Gastrocnemius medialis (tissue), 4 donors: ENCODE measurements around the gene DCAF8. TPM values are rescaled to one million over a fixed set of nuclear protein-coding genes. Genes with fewer than 3 reads are reported as not detected.

Experiments used
- ATAC-seq, 2 donors: fragments of 150-250 bp; one replicate each; pipeline ENCODE4 v1.9.1; 2016
- DNase-seq, 2 donors: peaks; one replicate each; pipeline ENCODE4 v3.0.0-alpha.2; 2019
- H3K27ac ChIP-seq, 4 donors: fragments of 200-600 bp; sonication (generic); 1 replicate in 1 of 4; 2 replicates in 3 of 4; pipeline ENCODE4 v1.5.1; 2016 to 2018; ENCODE audit warnings: mild to moderate bottlenecking in 2 of 4, moderate library complexity in 1 of 4
- H3K27me3 ChIP-seq, 3 donors: fragments of 200-600 bp; sonication (generic) in 2 of 3; 1 replicate in 1 of 3; 2 replicates in 2 of 3; pipeline versions ENCODE4 v1.5.1 to v1.6.0; 2016 to 2019; ENCODE audit warnings: mild to moderate bottlenecking in 1 of 3, moderate library complexity in 1 of 3
- H3K36me3 ChIP-seq, 2 donors: fragments of 200-600 bp; sonication (generic) in 1 of 2; one replicate each; pipeline ENCODE4 v1.5.1; 2017 to 2018
- H3K4me1 ChIP-seq, 2 donors: fragments of 200-600 bp; sonication (generic) in 1 of 2; one replicate each; pipeline ENCODE4 v1.5.1; 2016 to 2017; ENCODE audit warnings: mild to moderate bottlenecking in 2 of 2
- H3K4me3 ChIP-seq, 4 donors: fragments of 200-600 bp; sonication (generic) in 3 of 4; 1 replicate in 1 of 4; 2 replicates in 3 of 4; pipeline ENCODE4 v1.5.1; 2016 to 2019; ENCODE audit warnings: mild to moderate bottlenecking in 2 of 4
- H3K9me3 ChIP-seq, 3 donors: fragments of 200-600 bp; sonication (generic) in 2 of 3; 1 replicate in 1 of 3; 2 replicates in 2 of 3; pipeline ENCODE4 v1.5.1; 2016 to 2019
- POLR2A ChIP-seq, 2 donors: fragments of 450-650 bp; IDR thresholded peaks; one replicate each; pipeline ENCODE4 v1.6.1; 2017; ENCODE audit warnings: antibody characterized with exemption in 2 of 2, mild to moderate bottlenecking in 2 of 2, moderate library complexity in 2 of 2
- in situ Hi-C, 4 donors: fragments of 200-750 bp; cut with MboI; loops; one replicate each; pipeline versions ENCODE4 v1.15.0 to v1.8.0; 2017; ENCODE audit warnings: low sequenced_read_pairs in 4 of 4
- intact Hi-C: fragments of 100-400 bp; cut with DNase I; formaldehyde crosslinking; loops from one replicate; pipeline ENCODE4 v1.15.1; 2023; ENCODE audit warnings: low total_unique reads
- total RNA-seq, 4 donors: library from RNA; depleted of rRNA; stranded (reverse); fragments of >200 nt; gene quantifications; one replicate each; pipeline versions ENCODE4 v1.1.0 to v1.2.3, GENCODE V29; 2016
- TF ChIP-seq, protein P1 (sequence below), 5 experiments: fragments of 450-650 bp in 3 of 5; fragments of 200-600 bp in 2 of 5; sonication (generic) in 2 of 5; IDR thresholded peaks in 4 of 5; conservative IDR thresholded peaks in 1 of 5; 1 replicate in 4 of 5; 2 replicates in 1 of 5; pipeline ENCODE4 v1.5.1; 2016 to 2019; ENCODE audit warnings: antibody characterized with exemption in 5 of 5, mild to moderate bottlenecking in 3 of 5, moderate library complexity in 3 of 5

The DCAF8 gene
- total RNA-seq, 4 donors from 2014 or later = 170 to 208 (median 196) TPM

DNA sequence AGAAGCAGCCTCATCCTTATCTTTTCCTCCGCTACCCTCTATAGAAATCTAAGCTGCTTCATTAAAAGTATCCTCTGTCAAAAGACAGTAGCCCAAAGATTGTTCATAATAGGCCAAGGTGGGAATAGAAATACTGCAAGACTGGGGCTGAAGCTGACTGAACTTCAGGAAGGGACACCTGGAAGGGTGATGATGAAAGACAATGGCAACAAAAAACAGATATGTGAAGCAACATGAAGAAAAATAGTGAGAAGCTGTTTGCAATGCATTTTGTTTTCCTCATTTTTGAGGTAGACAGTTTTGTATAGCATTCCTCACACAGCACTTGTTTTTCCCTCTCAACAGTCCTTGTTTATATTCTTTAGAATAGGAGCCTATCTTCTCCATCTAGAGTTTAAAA lies 16.9 kb downstream of the DCAF8 start:
- Histone ChIP-seq H3K4me1 (peaks cover 72 to 79% of the 10 kb centered on the region in 2 donors), H3K27ac (peak overlapping the region; percentile 74 to 86 (median 84)), H3K9me3 (no peaks in the 10 kb centered on the region), H3K4me3 (no peak overlapping the region), H3K27me3 (no peaks in the 10 kb centered on the region), H3K36me3 (peaks cover 0 to 11% of the 10 kb centered on the region in 2 donors)
- intact Hi-C loops = no loop called here
- in situ Hi-C loops = loop anchor here in 1 of 4 donors (5.0 kb wide), 1 partner anchor 53 kb away; the partner anchor contains the start of gene CASQ1
- no peak for DNase-seq
- TF ChIP-seq, protein P1, sequence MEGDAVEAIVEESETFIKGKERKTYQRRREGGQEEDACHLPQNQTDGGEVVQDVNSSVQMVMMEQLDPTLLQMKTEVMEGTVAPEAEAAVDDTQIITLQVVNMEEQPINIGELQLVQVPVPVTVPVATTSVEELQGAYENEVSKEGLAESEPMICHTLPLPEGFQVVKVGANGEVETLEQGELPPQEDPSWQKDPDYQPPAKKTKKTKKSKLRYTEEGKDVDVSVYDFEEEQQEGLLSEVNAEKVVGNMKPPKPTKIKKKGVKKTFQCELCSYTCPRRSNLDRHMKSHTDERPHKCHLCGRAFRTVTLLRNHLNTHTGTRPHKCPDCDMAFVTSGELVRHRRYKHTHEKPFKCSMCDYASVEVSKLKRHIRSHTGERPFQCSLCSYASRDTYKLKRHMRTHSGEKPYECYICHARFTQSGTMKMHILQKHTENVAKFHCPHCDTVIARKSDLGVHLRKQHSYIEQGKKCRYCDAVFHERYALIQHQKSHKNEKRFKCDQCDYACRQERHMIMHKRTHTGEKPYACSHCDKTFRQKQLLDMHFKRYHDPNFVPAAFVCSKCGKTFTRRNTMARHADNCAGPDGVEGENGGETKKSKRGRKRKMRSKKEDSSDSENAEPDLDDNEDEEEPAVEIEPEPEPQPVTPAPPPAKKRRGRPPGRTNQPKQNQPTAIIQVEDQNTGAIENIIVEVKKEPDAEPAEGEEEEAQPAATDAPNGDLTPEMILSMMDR (IDR thresholded peaks at IDR 0.05 in 4 of 5, conservative IDR thresholded peaks at IDR 0.05 in 1 of 5) = no peak
- TF ChIP-seq POLR2A (IDR thresholded peaks at IDR 0.05) = no peak
- no peak for ATAC-seq

DNA sequence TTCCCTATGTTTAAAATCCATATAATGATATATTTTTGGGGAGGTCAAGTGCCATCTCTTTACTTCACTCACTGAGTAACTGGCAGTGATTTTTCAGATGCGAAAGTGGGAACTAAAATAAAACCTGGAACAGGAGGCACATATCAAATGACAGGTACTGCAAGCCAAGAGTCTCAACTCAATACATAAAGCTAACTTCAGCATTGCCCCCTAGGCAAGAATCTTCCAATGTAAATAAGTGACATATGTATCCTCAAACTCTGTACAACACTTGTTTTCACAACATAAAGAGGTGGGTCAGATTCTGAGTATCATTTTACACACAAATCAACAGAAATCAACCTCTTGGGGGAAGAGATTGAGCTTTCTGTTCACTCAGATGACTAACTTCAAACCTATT lies 18.1 kb downstream of the DCAF8 start:
- ATAC-seq (peak; percentile 79 to 86), DNase-seq (no peak)
- Histone ChIP-seq H3K27me3 (no peaks in the 10 kb centered on the region), H3K9me3 (no peaks in the 10 kb centered on the region), H3K36me3 (peaks cover 0 to 23% of the 10 kb centered on the region in 2 donors), H3K4me3 (no peak overlapping the region), H3K27ac (peak overlapping the region; percentile 74 to 86 (median 84)), H3K4me1 (peaks cover 67 to 70% of the 10 kb centered on the region in 2 donors)
- intact Hi-C loops = no loop called here
- TF ChIP-seq, protein P1 (IDR thresholded peaks at IDR 0.05 in 4 of 5, conservative IDR thresholded peaks at IDR 0.05 in 1 of 5) = no peak
- no peak for TF ChIP-seq POLR2A (IDR thresholded peaks at IDR 0.05)
- in situ Hi-C loops = no loop called here

DNA sequence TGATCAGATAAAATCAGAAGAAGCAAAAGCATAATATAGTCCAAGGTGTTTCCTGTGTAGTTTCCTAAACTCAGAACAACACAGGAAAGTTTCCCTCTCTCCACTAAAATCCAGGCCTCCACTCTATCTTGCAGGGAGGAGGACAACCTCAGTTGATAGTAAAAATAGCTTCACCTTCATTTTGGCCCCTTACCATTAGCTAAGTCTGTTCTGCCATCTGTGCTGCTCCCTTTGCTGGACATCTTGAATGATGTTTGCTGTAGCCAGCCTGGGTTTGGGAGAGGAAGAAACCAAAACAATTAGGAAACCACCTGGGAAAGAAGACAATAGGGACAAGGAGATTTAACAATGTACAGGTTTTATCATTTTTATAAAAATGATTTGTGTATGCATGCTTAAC lies 18.6 kb downstream of the DCAF8 start:
- peaks cover 71 to 72% of the 10 kb centered on the region in 2 donors for H3K4me1 ChIP-seq
- no peaks in the 10 kb centered on the region for H3K9me3 ChIP-seq
- peak overlapping the region in 1 of 4 donors; percentile 11 for H3K4me3 ChIP-seq
- DNase-seq = no peak
- H3K27me3 ChIP-seq = no peaks in the 10 kb centered on the region
- in situ Hi-C loops (no loop called here), intact Hi-C loops (no loop called here)
- TF ChIP-seq, protein P1 (IDR thresholded peaks at IDR 0.05 in 4 of 5, conservative IDR thresholded peaks at IDR 0.05 in 1 of 5) = no peak
- TF ChIP-seq POLR2A (IDR thresholded peaks at IDR 0.05) = no peak
- ATAC-seq = peak; percentile 42 to 69
- H3K27ac ChIP-seq = peak overlapping the region; percentile 74 to 86 (median 84)
- peaks cover 0 to 27% of the 10 kb centered on the region in 2 donors for H3K36me3 ChIP-seq

DNA sequence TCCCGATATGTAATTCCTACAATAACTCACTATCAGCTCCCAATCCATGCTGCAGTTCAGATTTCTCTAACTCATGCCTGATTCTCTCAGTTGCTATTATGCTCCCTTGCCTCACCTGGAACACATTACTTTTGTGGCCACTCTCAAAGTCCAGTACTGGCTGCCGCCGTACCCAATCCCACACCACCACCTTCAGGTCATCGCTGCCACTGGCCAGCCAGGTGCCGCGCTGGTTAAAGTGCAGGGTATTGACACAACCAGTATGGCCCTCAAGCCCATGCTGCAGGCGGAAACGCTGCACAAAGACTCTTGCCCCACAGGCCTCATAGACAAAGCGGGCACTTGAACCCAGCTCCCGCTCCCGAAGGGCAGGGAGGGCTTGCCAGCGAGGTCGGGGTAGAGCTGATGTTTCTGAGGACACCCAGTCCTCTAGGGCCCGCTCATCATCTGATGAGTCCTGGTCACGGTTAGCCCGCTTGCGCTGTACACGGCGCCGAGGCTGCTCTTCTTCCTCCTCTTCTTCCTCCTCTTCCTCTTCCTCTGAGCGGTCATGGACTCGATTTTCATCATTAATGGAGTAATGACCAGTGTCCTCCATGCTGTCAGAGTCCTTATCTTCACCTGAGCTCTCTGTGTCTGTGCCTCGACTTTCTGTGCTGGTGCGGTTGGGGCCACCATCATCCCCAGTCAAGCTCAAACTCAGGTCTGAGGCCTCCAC lies 22.6 kb downstream of the DCAF8 start:
- intact Hi-C loops = no loop called here
- H3K9me3 ChIP-seq = no peaks in the 10 kb centered on the region
- peaks cover 46 to 49% of the 10 kb centered on the region in 2 donors for H3K4me1 ChIP-seq
- DNase-seq (no peak), ATAC-seq (no peak)
- no peaks in the 10 kb centered on the region for H3K27me3 ChIP-seq
- H3K4me3 ChIP-seq = no peak overlapping the region
- TF ChIP-seq POLR2A (IDR thresholded peaks at IDR 0.05) = no peak
- TF ChIP-seq, protein P1 (IDR thresholded peaks at IDR 0.05 in 4 of 5, conservative IDR thresholded peaks at IDR 0.05 in 1 of 5) = no peak
- in situ Hi-C loops = no loop called here
- peak overlapping the region; percentile 74 to 86 (median 78) for H3K27ac ChIP-seq
- peaks cover 0 to 66% of the 10 kb centered on the region in 2 donors for H3K36me3 ChIP-seq
